RWPE1 (cell line): ENCODE data around the gene APBB2.

Source experiments
- CTCF ChIA-PET: fragments of 350-600 bp; sonication (Branson Sonifier 250); formaldehyde crosslinking; extraction: SDS; loops from one replicate; lab custom pipeline; 2021; lab: Yijun Ruan, JAX
- POLR2A ChIA-PET: fragments of 400-600 bp; formaldehyde crosslinking; extraction: SDS; loops from one replicate; lab custom pipeline; 2020; ENCODE audit warnings: antibody characterized with exemption; ENCODE audit not compliant: low non-redundant PET; lab: Yijun Ruan, JAX
- DNase-seq: peaks from one replicate; pipeline ENCODE4 v3.0.0; 2012; ENCODE audit warnings: low spot score
- H3K27ac ChIP-seq: fragments of 450-650 bp; 2 replicates; pipeline ENCODE4 v1.5.1; 2017
- CTCF ChIP-seq: fragments of 450-650 bp; conservative IDR thresholded peaks from 2 replicates; pipeline ENCODE4 v1.5.1; 2017; ENCODE audit warnings: low read depth, mild to moderate bottlenecking

Gene APBB2

DNA sequence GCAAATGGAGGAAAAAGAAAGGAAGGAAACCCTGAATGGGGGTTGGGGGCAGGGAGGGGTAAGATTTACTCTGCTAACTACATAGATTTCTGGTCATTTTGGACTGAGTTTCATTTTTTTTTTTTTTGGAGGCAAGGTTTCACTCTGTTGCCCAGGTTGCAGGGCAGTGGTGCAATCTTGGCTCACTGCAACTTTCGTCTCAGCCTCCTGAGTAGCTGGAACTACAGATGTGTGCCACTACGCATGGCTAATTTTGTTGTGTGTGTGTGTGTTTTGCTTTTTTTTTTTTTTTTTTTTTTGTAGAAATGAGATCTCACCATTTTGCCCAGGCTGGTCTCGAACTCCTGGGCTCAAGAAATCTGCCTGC, 223.5 kb downstream of the APBB2 start:
- no peak for TF ChIP-seq CTCF
- peak overlapping the region; percentile 76 for H3K27ac ChIP-seq
- ChIA-PET POLR2A (no interaction called here), CTCF (interaction anchor here (0.6 to 1.2 kb wide), 4 partner anchors 14 to 304 kb away, joined by 4 to 7 read pairs (median 4); no protein-coding TSS in a partner anchor)
- no peak for DNase-seq

DNA sequence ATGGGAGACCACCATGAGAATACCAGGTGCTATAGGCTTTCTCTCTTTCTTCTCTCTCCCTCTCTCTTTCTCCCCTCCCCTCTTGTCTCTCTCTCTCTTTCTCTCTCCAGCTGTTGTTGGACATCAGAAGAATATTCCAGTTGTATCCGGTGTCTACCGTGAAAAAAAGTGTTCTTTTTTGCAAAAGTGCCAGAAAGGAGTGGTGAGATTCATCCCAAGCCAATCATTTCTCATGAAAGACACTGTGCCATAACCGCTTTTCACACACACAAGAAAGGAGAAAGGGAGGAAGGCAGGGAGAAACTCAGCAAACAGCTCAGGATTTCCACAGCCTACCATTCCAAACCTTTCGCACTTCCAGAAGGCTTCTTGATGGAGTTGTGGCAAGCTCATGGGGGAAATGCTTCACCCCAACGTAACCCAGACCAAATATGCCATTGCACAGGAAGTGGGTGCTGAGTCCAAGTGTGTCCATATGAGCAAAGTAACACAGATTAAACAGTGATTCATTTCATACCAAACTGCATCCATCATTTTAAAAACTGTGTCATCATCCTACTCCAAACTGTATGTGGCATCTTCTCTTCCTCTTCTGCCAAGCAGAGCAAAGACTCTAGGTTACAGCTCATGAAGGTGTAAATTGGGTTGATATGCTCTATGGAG, 224.0 kb downstream of the APBB2 start:
- POLR2A ChIA-PET = no interaction called here
- CTCF ChIA-PET = interaction anchor here (0.6 to 1.2 kb wide), 5 partner anchors 14 to 304 kb away, joined by 3 to 7 read pairs (median 4); no protein-coding TSS in a partner anchor
- peak; percentile 77 for DNase-seq
- H3K27ac ChIP-seq = peak overlapping the region; percentile 76
- no peak for TF ChIP-seq CTCF

- no peak for DNase-seq
- no peak for TF ChIP-seq CTCF
- H3K27ac ChIP-seq = no peak overlapping the region
- POLR2A ChIA-PET = interaction anchor here (0.6 kb wide), 1 partner anchor 24 kb away, joined by 3 read pairs; no protein-coding TSS in a partner anchor
- CTCF ChIA-PET = no interaction called here
Observed at GRCh38 chr4:40987151-40987550, 227.2 kb downstream of the APBB2 start.

DNA sequence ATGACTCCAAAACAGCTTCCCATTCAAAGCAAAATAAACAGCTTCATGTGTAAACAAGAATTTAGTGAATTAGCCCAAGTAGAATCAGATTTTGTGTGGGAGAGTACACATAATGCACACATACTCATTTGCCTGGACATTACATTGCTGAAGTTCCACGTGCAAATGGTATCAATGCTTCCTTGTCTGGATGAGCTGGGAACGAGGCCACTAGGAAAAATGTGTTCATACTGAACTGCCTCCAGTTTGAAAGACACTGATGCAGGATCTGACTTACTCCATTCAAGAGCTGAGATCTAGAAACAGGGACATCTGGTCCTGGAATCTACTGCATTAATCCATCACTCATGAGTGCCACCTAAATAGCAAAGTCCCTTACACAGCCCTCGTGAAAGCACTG, 228.0 kb downstream of the APBB2 start:
- POLR2A ChIA-PET = no interaction called here
- CTCF ChIA-PET = no interaction called here
- DNase-seq = no peak
- TF ChIP-seq CTCF = no peak
- no peak overlapping the region for H3K27ac ChIP-seq

GRCh38 chr4:40984051-40984450, 230.3 kb downstream of the APBB2 start:
- ChIA-PET POLR2A (no interaction called here), CTCF (interaction anchor here (0.6 kb wide), 1 partner anchor 117 kb away, joined by 3 read pairs; no protein-coding TSS in a partner anchor)
- TF ChIP-seq CTCF = no peak
- DNase-seq = no peak
- H3K27ac ChIP-seq = no peak overlapping the region

- H3K27ac ChIP-seq = peak overlapping the region; percentile 45
- no peak for DNase-seq
- TF ChIP-seq CTCF = no peak
- ChIA-PET POLR2A (no interaction called here), CTCF (interaction anchor here (0.6 to 1.2 kb wide), 2 partner anchors 12 to 196 kb away, joined by 3 to 6 read pairs; no protein-coding TSS in a partner anchor)
Observed at GRCh38 chr4:40980318-40980883, 233.9 kb downstream of the APBB2 start.
